NT2/D1 (cell line): ENCODE measurements around the gene IMMP2L.

ENCODE experiments used
- SUZ12 ChIP-seq: IDR thresholded peaks from 2 replicates; pipeline ENCODE4 v1.6.1; 2011; ENCODE audit not compliant: insufficient read length, insufficient read depth; ENCODE audit errors: extremely low read depth
- YY1 ChIP-seq: IDR thresholded peaks from 2 replicates; pipeline ENCODE4 v1.6.1; 2011; ENCODE audit not compliant: insufficient read length, insufficient read depth
- ZNF274 ChIP-seq: IDR thresholded peaks from 2 replicates; pipeline ENCODE4 v1.6.1; 2011; ENCODE audit warnings: mild to moderate bottlenecking, low read depth, low read length

DNA sequence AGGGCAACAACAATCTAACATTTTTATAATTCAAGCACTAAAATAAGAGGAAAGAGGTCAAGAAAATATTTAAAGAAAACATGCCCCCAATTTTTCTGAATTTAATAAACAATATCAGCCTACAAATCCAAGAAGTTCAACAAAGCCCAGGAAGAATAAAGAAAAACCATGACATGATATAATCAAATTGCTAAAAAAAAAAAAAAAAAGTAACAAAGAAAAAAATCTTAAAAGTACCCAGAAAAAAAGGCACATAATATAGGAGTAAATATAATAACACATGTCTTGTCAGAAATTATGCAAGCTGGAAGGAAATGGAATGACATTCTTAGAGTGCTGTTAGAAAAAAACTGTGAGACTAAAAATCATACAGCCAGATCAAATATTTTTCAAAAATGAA, 151.4 kb downstream of the IMMP2L start:
- TF ChIP-seq YY1 (no peak), SUZ12 (no peak), ZNF274 (no peak)
